Measurements from ENCODE around the gene STRN3. TPM values are rescaled to one million over a fixed set of nuclear protein-coding genes. Genes with fewer than 3 reads are reported as not detected.
"Not testable (repeated sequence)": the region's sequence is repeated elsewhere in the genome, so short reads cannot be mapped to it uniquely, and the experiment has no call there.

STRN3 gene
- total and polyA plus RNA-seq, 7 experiments from 2014 or later: 3.5 to 28.7 (median 24.8) TPM

- Histone ChIP-seq H3K36me3 (ENCODE audit: control insufficient read depth in 2 of 3, insufficient read depth in 3 of 3, low read length in 3 of 3) (peaks cover 0 to 8% (median 5%) of the 10 kb centered on the region in 3 experiments), H3K9me3 (ENCODE audit: control insufficient read depth in 2 of 3, low read length in 3 of 3) (no peaks in the 10 kb centered on the region), H3K27ac (ENCODE audit: low read depth, low read length) (no peak overlapping the region), H3K4me1 (ENCODE audit: control insufficient read depth in 2 of 2, insufficient read depth in 2 of 2, low read length in 2 of 2) (no peaks in the 10 kb centered on the region), H3K4me3 (ENCODE audit: low read length) (no peak overlapping the region), H3K27me3 (ENCODE audit: control insufficient read depth in 2 of 2, insufficient read depth in 2 of 2, low read length in 2 of 2) (no peaks in the 10 kb centered on the region)
- Mint-ChIP-seq H3K9me3 (no peaks in the 10 kb centered on the region), H3K36me3 (peaks cover 0 to 22% (median 19%) of the 10 kb centered on the region in 5 donors), H3K27me3 (no peaks in the 10 kb centered on the region), H3K4me1 (peaks cover 0 to 21% (median 9%) of the 10 kb centered on the region in 7 donors), H3K4me3 (no peak overlapping the region), H3K27ac (peak overlapping the region in 6 of 9 donors; percentile 48 to 78 (median 71))
- POLR2A ChIA-PET: no interaction called here
- CTCF ChIA-PET: no interaction called here
- no peak for ATAC-seq
- intact Hi-C loops (cut with micrococcal nuclease): no loop called here
- no peak for DNase-seq
These were observed 19.5 kb downstream of the STRN3 start for GRCh38 chr14:31006703-31007102.

GRCh38 chr14:31004007-31004406 is 22.2 kb downstream of the STRN3 start:
- CTCF ChIA-PET; H3K27me3 ChIP-seq (ENCODE audit: control insufficient read depth in 2 of 2, insufficient read depth in 2 of 2, low read length in 2 of 2); H3K27me3 Mint-ChIP-seq; H3K4me3 Mint-ChIP-seq; H3K27ac Mint-ChIP-seq; H3K9me3 Mint-ChIP-seq; POLR2A ChIA-PET; intact Hi-C loops (cut with micrococcal nuclease); H3K4me1 ChIP-seq (ENCODE audit: control insufficient read depth in 2 of 2, insufficient read depth in 2 of 2, low read length in 2 of 2); H3K4me3 ChIP-seq (ENCODE audit: low read length); H3K27ac ChIP-seq (ENCODE audit: low read depth, low read length); H3K9me3 ChIP-seq (ENCODE audit: control insufficient read depth in 2 of 3, low read length in 3 of 3); H3K36me3 ChIP-seq (ENCODE audit: control insufficient read depth in 2 of 3, insufficient read depth in 3 of 3, low read length in 3 of 3); DNase-seq; ATAC-seq: not testable (repeated sequence)
- Mint-ChIP-seq H3K4me1 (peaks cover 7 to 43% (median 11%) of the 10 kb centered on the region in 7 donors), H3K36me3 (peaks cover 0 to 46% (median 40%) of the 10 kb centered on the region in 5 donors)

- Mint-ChIP-seq H3K9me3 (peaks cover 0 to 16% (median 8%) of the 10 kb centered on the region in 11 donors), H3K27me3 (no peaks in the 10 kb centered on the region), H3K4me1 (peaks cover 8 to 43% (median 15%) of the 10 kb centered on the region in 7 donors), H3K36me3 (peaks cover 0 to 54% (median 45%) of the 10 kb centered on the region in 5 donors), H3K4me3 (no peak overlapping the region), H3K27ac (peak overlapping the region in 3 of 9 donors; percentile 16 to 49 (median 36))
- Histone ChIP-seq H3K9me3 (ENCODE audit: control insufficient read depth in 2 of 3, low read length in 3 of 3) (no peaks in the 10 kb centered on the region), H3K36me3 (ENCODE audit: control insufficient read depth in 2 of 3, insufficient read depth in 3 of 3, low read length in 3 of 3) (peaks cover 0 to 16% (median 0%) of the 10 kb centered on the region in 3 experiments), H3K27me3 (ENCODE audit: control insufficient read depth in 2 of 2, insufficient read depth in 2 of 2, low read length in 2 of 2) (no peaks in the 10 kb centered on the region), H3K27ac (ENCODE audit: low read depth, low read length) (no peak overlapping the region), H3K4me3 (ENCODE audit: low read length) (no peak overlapping the region), H3K4me1 (ENCODE audit: control insufficient read depth in 2 of 2, insufficient read depth in 2 of 2, low read length in 2 of 2) (no peaks in the 10 kb centered on the region)
- POLR2A ChIA-PET: no interaction called here
- ATAC-seq (no peak), DNase-seq (no peak)
- CTCF ChIA-PET: interaction anchor here (0.7 kb wide), 1 partner anchor 398 kb away, joined by 4 read pairs; no protein-coding TSS in a partner anchor
- intact Hi-C loops (cut with micrococcal nuclease): no loop called here
These were observed 22.9 kb downstream of the STRN3 start for GRCh38 chr14:31003284-31003683.

DNA sequence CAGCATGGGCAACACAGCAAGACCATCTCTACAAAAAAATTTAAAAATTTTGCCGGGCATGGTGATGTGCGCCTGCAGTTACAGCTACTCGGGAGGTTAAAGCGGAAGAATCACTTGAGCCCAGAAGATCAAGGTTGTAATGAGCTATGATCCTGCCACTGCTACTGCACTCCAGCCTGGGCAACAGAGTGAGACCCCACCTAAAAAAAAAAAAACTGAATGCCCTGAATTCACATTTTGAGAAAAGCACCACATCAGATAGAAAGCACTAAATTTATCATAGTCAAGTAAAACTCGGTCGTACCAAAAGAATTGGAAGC is 24.9 kb downstream of the STRN3 start:
- H3K36me3 ChIP-seq (ENCODE audit: control insufficient read depth in 2 of 3, insufficient read depth in 3 of 3, low read length in 3 of 3): peaks cover 0 to 19% (median 0%) of the 10 kb centered on the region in 3 experiments
- H3K27ac ChIP-seq (ENCODE audit: low read depth, low read length): no peak overlapping the region
- H3K27me3 ChIP-seq (ENCODE audit: control insufficient read depth in 2 of 2, insufficient read depth in 2 of 2, low read length in 2 of 2): no peaks in the 10 kb centered on the region
- CTCF ChIA-PET: no interaction called here
- POLR2A ChIA-PET: no interaction called here
- peaks cover 10 to 54% (median 28%) of the 10 kb centered on the region in 7 donors for H3K4me1 Mint-ChIP-seq
- peaks cover 0 to 26% (median 10%) of the 10 kb centered on the region in 11 donors for H3K9me3 Mint-ChIP-seq
- no peak for ATAC-seq
- peaks cover 0 to 63% (median 49%) of the 10 kb centered on the region in 5 donors for H3K36me3 Mint-ChIP-seq
- intact Hi-C loops (cut with micrococcal nuclease): no loop called here
- no peak overlapping the region for H3K4me3 ChIP-seq (ENCODE audit: low read length)
- H3K4me3 Mint-ChIP-seq: peak overlapping the region in 1 of 10 donors; percentile 18
- no peaks in the 10 kb centered on the region for H3K4me1 ChIP-seq (ENCODE audit: control insufficient read depth in 2 of 2, insufficient read depth in 2 of 2, low read length in 2 of 2)
- H3K27ac Mint-ChIP-seq: peak overlapping the region in 1 of 9 donors; percentile 32
- H3K27me3 Mint-ChIP-seq: no peaks in the 10 kb centered on the region
- no peaks in the 10 kb centered on the region for H3K9me3 ChIP-seq (ENCODE audit: control insufficient read depth in 2 of 3, low read length in 3 of 3)
- no peak for DNase-seq

DNA sequence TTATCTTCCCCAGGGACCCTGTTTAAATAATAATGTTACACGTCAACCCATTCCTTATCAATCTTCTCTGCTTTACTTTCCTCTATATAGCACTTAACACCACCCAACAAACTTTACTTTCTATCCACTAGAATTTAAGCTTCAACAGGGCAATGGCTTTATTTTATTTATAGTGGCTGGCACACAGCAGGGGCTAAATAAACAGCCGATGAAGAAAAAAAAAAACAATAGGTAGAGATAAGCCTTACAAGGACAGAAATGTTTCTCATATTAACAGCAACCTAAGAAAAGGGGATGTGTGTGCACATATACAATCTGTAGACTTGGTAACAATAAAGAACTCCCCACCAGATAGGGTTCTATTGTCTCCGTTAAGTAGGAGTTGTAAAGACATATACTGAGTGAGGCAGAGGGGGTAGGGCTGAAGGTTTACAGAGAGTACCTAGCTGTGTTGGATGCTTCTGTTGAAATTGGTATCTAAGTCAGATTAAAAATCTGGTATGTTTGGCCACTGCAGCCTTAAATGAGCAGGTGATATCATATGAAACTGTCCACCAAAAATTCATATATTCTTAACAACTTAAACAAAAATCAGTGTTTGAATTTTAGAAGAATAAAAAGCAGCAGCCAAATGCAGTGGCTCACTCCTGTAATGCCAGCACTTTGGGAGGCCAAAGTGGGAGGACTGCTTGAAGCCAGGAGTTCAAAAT is 25.4 kb downstream of the STRN3 start:
- DNase-seq (no peak), ATAC-seq (no peak)
- no peaks in the 10 kb centered on the region for H3K27me3 Mint-ChIP-seq
- ChIA-PET CTCF (interaction anchor here (1.0 kb wide), 1 partner anchor 22 kb away, joined by 3 read pairs; no protein-coding TSS in a partner anchor), POLR2A (interaction anchor here (0.8 kb wide), 1 partner anchor 11 kb away, joined by 6 read pairs; no protein-coding TSS in a partner anchor)
- peak overlapping the region in 1 of 9 donors; percentile 32 for H3K27ac Mint-ChIP-seq
- Histone ChIP-seq H3K27ac (ENCODE audit: low read depth, low read length) (no peak overlapping the region), H3K27me3 (ENCODE audit: control insufficient read depth in 2 of 2, insufficient read depth in 2 of 2, low read length in 2 of 2) (no peaks in the 10 kb centered on the region), H3K9me3 (ENCODE audit: control insufficient read depth in 2 of 3, low read length in 3 of 3) (no peaks in the 10 kb centered on the region), H3K36me3 (ENCODE audit: control insufficient read depth in 2 of 3, insufficient read depth in 3 of 3, low read length in 3 of 3) (peaks cover 0 to 19% (median 0%) of the 10 kb centered on the region in 3 experiments), H3K4me1 (ENCODE audit: control insufficient read depth in 2 of 2, insufficient read depth in 2 of 2, low read length in 2 of 2) (no peaks in the 10 kb centered on the region), H3K4me3 (ENCODE audit: low read length) (no peak overlapping the region)
- H3K4me1 Mint-ChIP-seq: peaks cover 14 to 60% (median 34%) of the 10 kb centered on the region in 7 donors
- peaks cover 0 to 26% (median 10%) of the 10 kb centered on the region in 11 donors for H3K9me3 Mint-ChIP-seq
- peaks cover 0 to 63% (median 49%) of the 10 kb centered on the region in 5 donors for H3K36me3 Mint-ChIP-seq
- H3K4me3 Mint-ChIP-seq: peak overlapping the region in 1 of 10 donors; percentile 18
- intact Hi-C loops (cut with micrococcal nuclease): no loop called here

DNA sequence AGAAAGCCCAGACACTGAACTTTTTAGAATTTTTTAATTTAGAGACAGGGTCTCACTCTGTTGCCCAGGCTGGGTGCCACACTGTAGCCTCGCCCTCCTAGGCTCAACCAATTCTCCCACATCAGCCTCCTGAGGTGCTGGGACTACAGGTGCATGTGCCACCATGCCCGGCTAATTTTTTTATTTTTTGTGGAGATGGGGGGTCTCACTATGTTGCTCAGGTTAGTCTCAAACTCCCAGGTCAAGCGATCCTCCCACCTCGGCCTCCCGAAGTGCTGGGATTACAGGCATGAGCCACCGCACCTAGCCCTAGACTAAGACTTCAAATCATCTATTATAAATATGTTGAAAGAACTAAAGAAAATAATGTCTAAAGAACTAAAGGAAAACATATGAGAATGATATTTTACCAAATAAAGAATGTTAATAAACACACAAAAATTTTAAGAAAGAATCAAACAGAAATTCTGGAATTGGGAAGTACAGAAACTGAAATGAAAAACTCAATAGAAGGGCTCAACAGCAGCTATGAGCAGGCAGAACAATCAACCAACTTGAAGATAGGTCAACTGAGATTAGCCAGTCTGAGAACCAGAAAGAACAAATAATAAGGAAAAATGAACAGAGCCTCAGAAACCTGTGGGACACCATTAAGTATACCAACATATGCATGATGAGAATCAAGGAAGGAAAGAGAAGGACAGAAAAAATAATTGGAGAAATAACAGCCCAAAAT is 27.0 kb downstream of the STRN3 start:
- no peaks in the 10 kb centered on the region for H3K9me3 ChIP-seq (ENCODE audit: control insufficient read depth in 2 of 3, low read length in 3 of 3)
- no peak for ATAC-seq
- CTCF ChIA-PET: interaction anchor here (0.5 kb wide), 1 partner anchor 21 kb away, joined by 7 read pairs; no protein-coding TSS in a partner anchor
- intact Hi-C loops (cut with micrococcal nuclease): no loop called here
- no peaks in the 10 kb centered on the region for H3K27me3 ChIP-seq (ENCODE audit: control insufficient read depth in 2 of 2, insufficient read depth in 2 of 2, low read length in 2 of 2)
- peaks cover 0 to 53% (median 42%) of the 10 kb centered on the region in 5 donors for H3K36me3 Mint-ChIP-seq
- H3K27ac Mint-ChIP-seq: peak overlapping the region in 1 of 9 donors; percentile 18
- POLR2A ChIA-PET: no interaction called here
- peaks cover 0 to 5% of the 10 kb centered on the region in 2 donors for H3K4me1 ChIP-seq (ENCODE audit: control insufficient read depth in 2 of 2, insufficient read depth in 2 of 2, low read length in 2 of 2)
- no peak for DNase-seq
- no peak overlapping the region for H3K4me3 Mint-ChIP-seq
- H3K9me3 Mint-ChIP-seq: peaks cover 0 to 26% (median 10%) of the 10 kb centered on the region in 11 donors
- no peak overlapping the region for H3K4me3 ChIP-seq (ENCODE audit: low read length)
- H3K27me3 Mint-ChIP-seq: no peaks in the 10 kb centered on the region
- peaks cover 0 to 15% (median 0%) of the 10 kb centered on the region in 3 experiments for H3K36me3 ChIP-seq (ENCODE audit: control insufficient read depth in 2 of 3, insufficient read depth in 3 of 3, low read length in 3 of 3)
- H3K27ac ChIP-seq (ENCODE audit: low read depth, low read length): no peak overlapping the region
- peaks cover 17 to 70% (median 47%) of the 10 kb centered on the region in 7 donors for H3K4me1 Mint-ChIP-seq

Data from naive thymus-derived CD4-positive, alpha-beta T cell (primary cell).